ENCODE measurements around the gene TRIP12.

Gene TRIP12

DNA sequence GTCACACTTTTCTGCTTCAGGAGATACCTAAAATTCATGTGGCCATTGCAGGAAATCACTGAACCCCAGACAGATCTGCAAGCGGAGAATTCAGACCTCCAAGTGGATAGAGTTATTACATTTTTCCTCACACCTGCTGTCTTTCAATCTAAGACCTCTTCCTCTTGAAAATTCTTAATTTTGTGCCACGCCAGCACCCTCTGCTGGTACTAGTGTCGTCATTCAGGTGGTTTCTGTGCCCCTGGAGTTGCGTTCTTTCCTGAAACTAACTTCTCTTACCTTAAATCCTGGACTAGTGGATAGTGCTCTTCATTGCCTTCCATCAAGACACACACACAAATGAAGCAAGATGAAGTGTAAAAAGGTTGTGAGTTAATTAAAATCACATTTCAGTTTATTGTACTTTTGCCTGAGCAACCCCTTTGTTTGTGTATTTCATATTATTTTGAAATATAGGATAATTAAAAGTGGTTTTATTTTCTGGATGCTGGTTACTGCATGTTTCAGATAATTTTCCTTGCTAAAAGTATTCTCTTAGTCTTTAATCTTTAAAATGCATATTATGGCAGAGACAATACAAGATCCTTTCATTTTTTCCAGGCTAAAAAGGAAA lies 205.8 kb downstream of the TRIP12 start:
- peak in 1 of 2 donors; percentile 11 for DNase-seq (ENCODE audit: low read depth in 2 of 2)

DNA sequence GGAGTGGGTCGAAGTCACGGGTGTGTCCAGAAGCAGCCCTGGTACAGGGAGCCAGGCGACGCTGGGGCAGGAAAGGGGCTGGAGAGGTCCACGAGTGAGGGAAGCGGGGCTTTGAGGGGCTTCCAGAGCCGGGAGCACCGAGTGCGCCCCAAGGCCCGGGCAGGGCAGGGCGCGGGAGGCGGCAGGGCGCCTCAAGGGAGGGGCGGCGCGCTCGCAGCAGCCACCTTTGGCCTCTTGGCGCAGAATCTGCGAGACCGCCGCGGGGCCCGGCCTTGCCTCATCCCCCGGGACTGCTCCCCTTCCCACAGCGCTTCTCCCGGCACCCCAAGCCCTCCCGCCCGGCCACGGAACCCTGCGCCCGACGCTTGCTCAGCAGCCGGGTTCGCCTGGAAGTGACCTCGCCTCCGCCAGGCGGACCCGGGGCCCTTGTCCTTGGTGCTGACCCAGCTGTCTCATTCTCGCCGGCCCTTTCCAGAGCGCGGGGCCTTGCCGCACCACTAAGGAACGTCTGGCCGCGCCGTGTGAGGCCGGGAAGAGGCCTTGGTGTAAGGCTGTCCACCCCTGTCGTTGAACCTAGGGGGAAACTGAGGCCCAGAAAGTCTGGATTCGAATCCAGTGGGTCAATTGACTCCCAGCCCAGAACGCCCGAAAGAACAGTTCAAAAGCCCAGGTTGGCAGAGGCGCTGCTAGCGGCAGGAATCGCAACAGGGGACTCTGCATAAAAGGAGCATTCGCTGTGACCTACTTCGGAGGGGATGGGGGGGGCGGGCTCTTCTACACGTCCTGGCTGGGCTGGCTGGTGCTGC lies 206.9 kb downstream of the TRIP12 start:
- DNase-seq (ENCODE audit: low read depth in 2 of 2) = no peak

DNA sequence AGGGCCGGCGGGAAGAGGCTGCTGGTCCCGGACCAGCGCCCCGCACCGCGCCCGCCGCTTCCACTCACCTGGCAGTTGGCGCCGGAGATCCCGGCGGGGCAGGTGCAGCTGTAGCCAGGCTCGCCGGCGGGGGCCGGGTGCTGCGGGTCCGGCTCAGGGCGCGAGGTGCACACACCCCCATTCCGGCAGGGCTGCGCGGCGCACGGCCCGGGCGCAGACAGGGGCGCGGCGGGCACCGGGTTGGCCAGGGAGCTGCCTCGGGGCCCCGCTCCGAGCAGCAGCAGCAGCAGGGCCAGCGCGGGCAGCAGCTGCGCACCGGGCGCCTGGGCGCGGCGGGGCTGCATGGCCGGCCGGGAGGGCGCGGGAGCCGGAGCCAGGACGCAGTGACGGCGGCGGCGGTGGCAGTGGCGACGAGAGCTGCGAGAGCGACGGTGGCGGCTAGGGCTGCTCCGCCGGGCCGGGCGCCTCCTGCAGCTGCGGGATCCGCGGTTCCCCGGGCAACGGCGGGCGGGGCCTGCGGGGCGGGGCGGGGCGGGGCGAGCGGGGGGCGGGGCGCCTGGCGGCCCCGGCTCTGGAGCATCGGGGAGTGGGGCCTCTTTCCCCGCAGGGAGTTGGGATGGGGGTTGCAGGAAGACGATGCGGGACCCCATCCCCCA lies 207.6 kb downstream of the TRIP12 start, which contains the start of gene DNER:
Gene DNER (minus strand): TSS at position 476 of the 656 bp plus-strand sequence. CDS start 132 bp downstream, at position 344.
- DNase-seq (ENCODE audit: low read depth in 2 of 2) = peak; percentile 19 to 48

Measured in activated CD4-positive, alpha-beta T cell treated with anti-CD3 and anti-CD28 coated beads for 24 hours (primary cell).